Parathyroid adenoma (tissue), 2 donors: ENCODE results near the gene RAP2A.

Experiments
- H2AFZ ChIP-seq: fragments of 300-600 bp; sonication (generic); one replicate; pipeline ENCODE4 v1.7.0; 2017; ENCODE audit warnings: antibody characterized with exemption, mild to moderate bottlenecking
- H3K27ac ChIP-seq: fragments of 300-600 bp; sonication (generic); one replicate; pipeline ENCODE4 v1.7.0; 2017
- H3K27me3 ChIP-seq: fragments of 300-600 bp; sonication (generic); one replicate; pipeline ENCODE4 v1.7.0; 2017; ENCODE audit warnings: low read length; ENCODE audit not compliant: control insufficient read depth, insufficient read depth
- H3K36me3 ChIP-seq: fragments of 300-600 bp; sonication (generic); one replicate; pipeline ENCODE4 v1.7.0; 2017; ENCODE audit warnings: low read length; ENCODE audit not compliant: control insufficient read depth, insufficient read depth
- H3K4me1 ChIP-seq: fragments of 300-600 bp; sonication (generic); one replicate; pipeline ENCODE4 v1.7.0; 2017; ENCODE audit warnings: control low read depth
- H3K4me2 ChIP-seq: fragments of 300-600 bp; sonication (generic); one replicate; pipeline ENCODE4 v1.7.0; 2017; ENCODE audit warnings: low read length
- H3K4me3 ChIP-seq: fragments of 300-600 bp; sonication (generic); one replicate; pipeline ENCODE4 v1.7.0; 2017; ENCODE audit warnings: low read depth, low read length
- H3K79me2 ChIP-seq: fragments of 300-600 bp; sonication (generic); one replicate; pipeline ENCODE4 v1.7.0; 2017; ENCODE audit warnings: control low read depth
- H3K9ac ChIP-seq: fragments of 300-600 bp; sonication (generic); one replicate; pipeline ENCODE4 v1.7.0; 2017; ENCODE audit warnings: mild to moderate bottlenecking
- H3K9me3 ChIP-seq: fragments of 300-600 bp; sonication (generic); one replicate; pipeline ENCODE4 v1.7.0; 2017; ENCODE audit warnings: low read length; ENCODE audit not compliant: control insufficient read depth
- CTCF ChIP-seq: fragments of 300-600 bp; sonication (generic); IDR thresholded peaks from one replicate; pipeline ENCODE4 v1.7.0; 2017; ENCODE audit warnings: antibody characterized with exemption, mild to moderate bottlenecking
- donor health status: primary hyperparathyroidism.

The RAP2A gene

GRCh38 chr13:97403893-97404750, 29.8 kb upstream of the RAP2A start:
- Histone ChIP-seq H2AFZ (no peak overlapping the region), H3K9me3 (no peaks in the 10 kb centered on the region), H3K4me1 (no peaks in the 10 kb centered on the region), H3K4me2 (no peak overlapping the region), H3K4me3 (no peak overlapping the region), H3K9ac (no peak overlapping the region), H3K27ac (no peak overlapping the region), H3K36me3 (no peaks in the 10 kb centered on the region), H3K27me3 (no peaks in the 10 kb centered on the region), H3K79me2 (no peaks in the 10 kb centered on the region)
- no peak for TF ChIP-seq CTCF

- Histone ChIP-seq H3K4me1 (no peaks in the 10 kb centered on the region), H3K36me3 (no peaks in the 10 kb centered on the region), H3K4me3 (no peak overlapping the region), H2AFZ (no peak overlapping the region), H3K4me2 (no peak overlapping the region), H3K27ac (no peak overlapping the region), H3K9me3 (no peaks in the 10 kb centered on the region), H3K79me2 (no peaks in the 10 kb centered on the region), H3K27me3 (no peaks in the 10 kb centered on the region), H3K9ac (no peak overlapping the region)
- TF ChIP-seq CTCF: no peak
Measured at GRCh38 chr13:97407540-97407939, 26.4 kb upstream of the RAP2A start.

GRCh38 chr13:97408938-97409337, 25.0 kb upstream of the RAP2A start:
- no peaks in the 10 kb centered on the region for H3K9me3 ChIP-seq
- no peak overlapping the region for H3K27ac ChIP-seq
- H3K27me3 ChIP-seq: no peaks in the 10 kb centered on the region
- no peak for TF ChIP-seq CTCF
- no peaks in the 10 kb centered on the region for H3K4me1 ChIP-seq
- no peaks in the 10 kb centered on the region for H3K36me3 ChIP-seq
- no peak overlapping the region for H2AFZ ChIP-seq
- no peak overlapping the region for H3K4me2 ChIP-seq
- no peak overlapping the region for H3K9ac ChIP-seq
- H3K4me3 ChIP-seq: no peak overlapping the region
- H3K79me2 ChIP-seq: no peaks in the 10 kb centered on the region

- H3K27me3 ChIP-seq: no peaks in the 10 kb centered on the region
- no peak overlapping the region for H3K27ac ChIP-seq
- no peaks in the 10 kb centered on the region for H3K9me3 ChIP-seq
- no peak overlapping the region for H3K9ac ChIP-seq
- H3K4me2 ChIP-seq: no peak overlapping the region
- no peaks in the 10 kb centered on the region for H3K4me1 ChIP-seq
- TF ChIP-seq CTCF: no peak
- no peak overlapping the region for H3K4me3 ChIP-seq
- H3K79me2 ChIP-seq: no peaks in the 10 kb centered on the region
- H2AFZ ChIP-seq: no peak overlapping the region
- no peaks in the 10 kb centered on the region for H3K36me3 ChIP-seq
Measured at GRCh38 chr13:97411984-97412383, 22.0 kb upstream of the RAP2A start.

- Histone ChIP-seq H3K4me2 (no peak overlapping the region), H3K9ac (no peak overlapping the region), H3K4me3 (no peak overlapping the region), H2AFZ (no peak overlapping the region), H3K79me2 (no peaks in the 10 kb centered on the region), H3K27me3 (no peaks in the 10 kb centered on the region), H3K27ac (no peak overlapping the region), H3K4me1 (no peaks in the 10 kb centered on the region), H3K36me3 (no peaks in the 10 kb centered on the region), H3K9me3 (no peaks in the 10 kb centered on the region)
- no peak for TF ChIP-seq CTCF
Measured at GRCh38 chr13:97413694-97414093, 20.3 kb upstream of the RAP2A start.
